Large intestine (tissue), 3 donors: ENCODE data around the gene GSTP1. TPM values are rescaled to one million over a fixed set of nuclear protein-coding genes. Genes with fewer than 3 reads are reported as not detected.
"Not testable (repeated sequence)": the region's sequence is repeated elsewhere in the genome, so short reads cannot be mapped to it uniquely, and the experiment has no call there.

Source experiments
- DNase-seq, 2 donors: peaks; one replicate each; pipeline versions ENCODE4 v3.0.0 to v3.0.0-alpha.2; 2013
- H3K27ac ChIP-seq: one replicate; pipeline ENCODE4 v1.5.1; 2013; ENCODE audit warnings: low read length
- H3K27me3 ChIP-seq: 2 replicates; pipeline ENCODE4 v1.6.1; 2013; ENCODE audit warnings: low read length; ENCODE audit not compliant: control insufficient read depth, insufficient read depth
- H3K36me3 ChIP-seq: 2 replicates; pipeline ENCODE4 v1.6.1; 2013; ENCODE audit warnings: low read length; ENCODE audit not compliant: control insufficient read depth, insufficient read depth
- H3K4me1 ChIP-seq: one replicate; pipeline ENCODE4 v1.6.1; 2013; ENCODE audit warnings: low read length; ENCODE audit not compliant: control insufficient read depth, insufficient read depth
- H3K4me3 ChIP-seq: one replicate; pipeline ENCODE4 v1.5.1; 2013; ENCODE audit warnings: low read length
- H3K9me3 ChIP-seq: one replicate; pipeline ENCODE4 v1.6.1; 2013; ENCODE audit warnings: mild to moderate bottlenecking, low read depth, low read length, moderate library complexity; ENCODE audit not compliant: control insufficient read depth
- WGBS: methylation state at CpG from one replicate; pipeline ENCODE4 v1.1.5; 2013; ENCODE audit warnings: low lambda C conversion rate; ENCODE audit not compliant: insufficient coverage; 5-methylcytosine and 5-hydroxymethylcytosine counted together
- polyA plus RNA-seq: library from polyadenylated mRNA; unstranded; fragments of 120-200 nt; gene quantifications from one replicate; pipeline ENCODE4 v1.2.1, GENCODE V29; 2013

GSTP1 gene
- polyA plus RNA-seq, 1 donor, result 848 TPM

DNA sequence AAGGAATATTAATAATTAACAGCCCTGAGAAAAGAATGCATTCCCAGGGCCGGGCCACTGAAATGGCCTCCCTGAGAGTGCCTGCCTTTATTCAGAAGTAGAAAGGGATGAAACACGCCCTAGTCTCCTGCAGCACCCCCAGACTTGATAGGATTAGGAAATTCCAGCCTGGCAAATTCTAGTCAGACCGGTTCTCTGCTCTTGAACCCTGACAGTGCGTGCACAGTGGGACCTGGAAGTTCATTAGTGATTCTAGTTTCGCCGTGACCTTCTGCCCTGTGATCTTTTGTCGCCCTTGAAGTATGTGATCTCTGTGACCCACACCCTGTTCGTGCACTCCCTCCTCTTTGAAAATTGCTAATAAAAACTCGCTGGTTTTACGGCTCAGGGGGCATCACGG lies 2.1 kb upstream of the GSTP1 start:
- peaks cover 43% of the 10 kb centered on the region for H3K4me1 ChIP-seq
- H3K4me3 ChIP-seq, result no peak overlapping the region
- no CpG with 5 or more reads among the region's 11 CpGs for WGBS

DNA sequence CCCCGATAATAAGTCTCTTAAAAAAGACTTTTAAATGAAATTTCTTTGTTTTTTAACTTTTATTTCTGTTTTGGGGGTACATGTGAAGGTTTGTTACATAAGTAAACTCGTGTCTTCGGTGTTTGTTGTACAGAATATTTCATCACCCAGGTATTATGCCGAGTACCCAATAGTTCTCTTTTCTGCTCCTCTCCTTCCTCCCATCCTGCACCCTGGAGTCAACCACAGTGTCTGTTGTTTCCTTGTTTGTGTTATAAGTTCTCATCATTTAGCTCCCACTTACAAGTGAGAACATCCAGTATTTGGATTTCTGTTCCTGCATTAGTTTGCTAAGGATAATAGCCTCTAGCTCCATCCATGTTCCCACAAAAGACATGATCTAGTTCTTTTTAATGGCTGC lies 1.6 kb upstream of the GSTP1 start:
- Histone ChIP-seq H3K4me1 (peaks cover 43% of the 10 kb centered on the region), H3K36me3 (peaks cover 23% of the 10 kb centered on the region), H3K27me3 (no peaks in the 10 kb centered on the region), H3K27ac (peak overlapping the region; percentile 88), H3K9me3 (peaks cover 2% of the 10 kb centered on the region), H3K4me3 (no peak overlapping the region)
- DNase-seq, result peak in 1 of 2 donors; percentile 57
- WGBS, result 39% methylated on average over 3 of the region's 4 CpGs

More for the DNA sequence above, 2.1 kb upstream of the GSTP1 start:
- peak; percentile 73 to 91 for DNase-seq
- no peaks in the 10 kb centered on the region for H3K27me3 ChIP-seq
- H3K36me3 ChIP-seq, result peaks cover 18% of the 10 kb centered on the region
- peak overlapping the region; percentile 88 for H3K27ac ChIP-seq
- peaks cover 2% of the 10 kb centered on the region for H3K9me3 ChIP-seq

DNA sequence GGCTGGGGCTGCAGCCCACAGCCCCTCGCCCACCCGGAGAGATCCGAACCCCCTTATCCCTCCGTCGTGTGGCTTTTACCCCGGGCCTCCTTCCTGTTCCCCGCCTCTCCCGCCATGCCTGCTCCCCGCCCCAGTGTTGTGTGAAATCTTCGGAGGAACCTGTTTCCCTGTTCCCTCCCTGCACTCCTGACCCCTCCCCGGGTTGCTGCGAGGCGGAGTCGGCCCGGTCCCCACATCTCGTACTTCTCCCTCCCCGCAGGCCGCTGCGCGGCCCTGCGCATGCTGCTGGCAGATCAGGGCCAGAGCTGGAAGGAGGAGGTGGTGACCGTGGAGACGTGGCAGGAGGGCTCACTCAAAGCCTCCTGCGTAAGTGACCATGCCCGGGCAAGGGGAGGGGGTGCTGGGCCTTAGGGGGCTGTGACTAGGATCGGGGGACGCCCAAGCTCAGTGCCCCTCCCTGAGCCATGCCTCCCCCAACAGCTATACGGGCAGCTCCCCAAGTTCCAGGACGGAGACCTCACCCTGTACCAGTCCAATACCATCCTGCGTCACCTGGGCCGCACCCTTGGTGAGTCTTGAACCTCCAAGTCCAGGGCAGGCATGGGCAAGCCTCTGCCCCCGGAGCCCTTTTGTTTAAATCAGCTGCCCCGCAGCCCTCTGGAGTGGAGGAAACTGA lies 731 bp downstream of the GSTP1 start:
- Histone ChIP-seq H3K36me3 (peaks cover 23% of the 10 kb centered on the region), H3K4me3 (peak overlapping the region; percentile 86), H3K27ac (peak overlapping the region; percentile 96), H3K4me1 (peaks cover 39% of the 10 kb centered on the region), H3K27me3 (no peaks in the 10 kb centered on the region), H3K9me3 (peaks cover 2% of the 10 kb centered on the region)
- peak; percentile 80 to 86 for DNase-seq
- no CpG with 5 or more reads among the region's 33 CpGs for WGBS

DNA sequence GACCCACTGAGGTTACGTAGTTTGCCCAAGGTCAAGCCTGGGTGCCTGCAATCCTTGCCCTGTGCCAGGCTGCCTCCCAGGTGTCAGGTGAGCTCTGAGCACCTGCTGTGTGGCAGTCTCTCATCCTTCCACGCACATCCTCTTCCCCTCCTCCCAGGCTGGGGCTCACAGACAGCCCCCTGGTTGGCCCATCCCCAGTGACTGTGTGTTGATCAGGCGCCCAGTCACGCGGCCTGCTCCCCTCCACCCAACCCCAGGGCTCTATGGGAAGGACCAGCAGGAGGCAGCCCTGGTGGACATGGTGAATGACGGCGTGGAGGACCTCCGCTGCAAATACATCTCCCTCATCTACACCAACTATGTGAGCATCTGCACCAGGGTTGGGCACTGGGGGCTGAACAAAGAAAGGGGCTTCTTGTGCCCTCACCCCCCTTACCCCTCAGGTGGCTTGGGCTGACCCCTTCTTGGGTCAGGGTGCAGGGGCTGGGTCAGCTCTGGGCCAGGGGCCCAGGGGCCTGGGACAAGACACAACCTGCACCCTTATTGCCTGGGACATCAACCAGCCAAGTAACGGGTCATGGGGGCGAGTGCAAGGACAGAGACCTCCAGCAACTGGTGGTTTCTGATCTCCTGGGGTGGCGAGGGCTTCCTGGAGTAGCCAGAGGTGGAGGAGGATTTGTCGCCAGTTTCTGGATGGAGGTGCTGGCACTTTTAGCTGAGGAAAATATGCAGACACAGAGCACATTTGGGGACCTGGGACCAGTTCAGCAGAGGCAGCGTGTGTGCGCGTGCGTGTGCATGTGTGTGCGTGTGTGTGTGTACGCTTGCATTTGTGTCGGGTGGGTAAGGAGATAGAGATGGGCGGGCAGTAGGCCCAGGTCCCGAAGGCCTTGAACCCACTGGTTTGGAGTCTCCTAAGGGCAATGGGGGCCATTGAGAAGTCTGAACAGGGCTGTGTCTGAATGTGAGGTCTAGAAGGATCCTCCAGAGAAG lies 1.6 kb downstream of the GSTP1 start:
- peaks cover 23% of the 10 kb centered on the region for H3K36me3 ChIP-seq
- H3K27me3 ChIP-seq, result no peaks in the 10 kb centered on the region
- H3K9me3 ChIP-seq, result peaks cover 2% of the 10 kb centered on the region
- H3K27ac ChIP-seq, result peak overlapping the region; percentile 96
- peak in 1 of 2 donors; percentile 52 for DNase-seq
- H3K4me1 ChIP-seq, result peaks cover 32% of the 10 kb centered on the region
- peak overlapping the region; percentile 86 for H3K4me3 ChIP-seq
- no CpG with 5 or more reads among the region's 21 CpGs for WGBS

DNA sequence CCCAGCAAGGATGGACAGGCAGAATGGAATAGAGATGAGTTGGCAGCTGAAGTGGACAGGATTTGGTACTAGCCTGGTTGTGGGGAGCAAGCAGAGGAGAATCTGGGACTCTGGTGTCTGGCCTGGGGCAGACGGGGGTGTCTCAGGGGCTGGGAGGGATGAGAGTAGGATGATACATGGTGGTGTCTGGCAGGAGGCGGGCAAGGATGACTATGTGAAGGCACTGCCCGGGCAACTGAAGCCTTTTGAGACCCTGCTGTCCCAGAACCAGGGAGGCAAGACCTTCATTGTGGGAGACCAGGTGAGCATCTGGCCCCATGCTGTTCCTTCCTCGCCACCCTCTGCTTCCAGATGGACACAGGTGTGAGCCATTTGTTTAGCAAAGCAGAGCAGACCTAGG lies 2.3 kb downstream of the GSTP1 start:
- no peak overlapping the region for H3K27ac ChIP-seq
- H3K4me1 ChIP-seq, result peaks cover 24% of the 10 kb centered on the region
- H3K36me3 ChIP-seq, result peaks cover 23% of the 10 kb centered on the region
- WGBS, result no CpG with 5 or more reads among the region's 4 CpGs
- no peak overlapping the region for H3K4me3 ChIP-seq
- DNase-seq, result no peak
- no peaks in the 10 kb centered on the region for H3K27me3 ChIP-seq
- H3K9me3 ChIP-seq, result peaks cover 2% of the 10 kb centered on the region

DNA sequence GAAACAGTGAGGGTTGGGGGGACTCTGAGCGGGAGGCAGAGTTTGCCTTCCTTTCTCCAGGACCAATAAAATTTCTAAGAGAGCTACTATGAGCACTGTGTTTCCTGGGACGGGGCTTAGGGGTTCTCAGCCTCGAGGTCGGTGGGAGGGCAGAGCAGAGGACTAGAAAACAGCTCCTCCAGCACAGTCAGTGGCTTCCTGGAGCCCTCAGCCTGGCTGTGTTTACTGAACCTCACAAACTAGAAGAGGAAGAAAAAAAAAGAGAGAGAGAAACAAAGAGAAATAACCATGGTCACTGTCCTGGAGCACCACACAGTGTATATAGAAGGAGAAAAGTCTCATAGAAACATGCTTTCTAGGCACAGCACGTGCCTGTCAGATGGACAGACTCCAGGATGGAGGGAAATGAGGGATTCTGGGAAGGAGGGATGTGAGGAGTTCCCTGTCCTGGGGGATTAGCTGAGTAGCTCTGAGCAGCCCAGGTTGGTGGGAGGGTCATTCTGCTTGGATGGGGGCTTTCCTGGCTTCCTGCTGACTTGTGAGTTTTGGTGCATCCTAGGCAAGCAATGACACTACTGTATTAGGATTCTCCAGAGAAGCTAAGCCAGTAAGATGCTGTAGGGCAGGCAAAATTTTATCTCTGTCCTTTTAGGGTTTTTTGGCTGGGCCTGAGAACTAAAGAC lies 3.1 kb downstream of the GSTP1 start:
- Histone ChIP-seq H3K4me1 (peaks cover 21% of the 10 kb centered on the region), H3K36me3 (peaks cover 23% of the 10 kb centered on the region), H3K27ac (no peak overlapping the region), H3K4me3 (no peak overlapping the region), H3K27me3 (no peaks in the 10 kb centered on the region), H3K9me3 (peaks cover 2% of the 10 kb centered on the region)
- no peak for DNase-seq
- no CpG with 5 or more reads among the region's 5 CpGs for WGBS

DNA sequence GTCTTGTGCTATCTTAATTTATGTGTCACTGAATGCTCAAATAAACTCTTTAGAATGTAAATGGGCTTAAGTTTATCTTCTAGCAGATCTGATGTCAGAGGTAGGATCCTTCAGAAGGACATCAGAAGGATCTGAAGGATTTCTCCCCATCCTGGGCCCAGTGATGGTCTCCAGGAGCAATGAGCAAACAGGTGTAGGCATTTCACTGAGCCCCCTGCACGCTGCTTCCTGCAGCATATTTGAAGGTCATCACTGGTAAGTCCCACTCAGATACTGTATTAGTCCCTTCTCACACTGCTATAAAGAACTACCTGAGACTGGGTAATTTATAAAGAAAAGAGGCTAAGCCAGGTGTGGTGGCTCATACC lies 4.5 kb downstream of the GSTP1 start:
- H3K27me3 ChIP-seq, result no peaks in the 10 kb centered on the region
- H3K4me1 ChIP-seq, result peaks cover 15% of the 10 kb centered on the region
- peaks cover 2% of the 10 kb centered on the region for H3K9me3 ChIP-seq
- H3K36me3 ChIP-seq, result peaks cover 23% of the 10 kb centered on the region
- no peak overlapping the region for H3K4me3 ChIP-seq
- no CpG with 5 or more reads among the region's 1 CpG for WGBS
- no peak overlapping the region for H3K27ac ChIP-seq
- no peak for DNase-seq

DNA sequence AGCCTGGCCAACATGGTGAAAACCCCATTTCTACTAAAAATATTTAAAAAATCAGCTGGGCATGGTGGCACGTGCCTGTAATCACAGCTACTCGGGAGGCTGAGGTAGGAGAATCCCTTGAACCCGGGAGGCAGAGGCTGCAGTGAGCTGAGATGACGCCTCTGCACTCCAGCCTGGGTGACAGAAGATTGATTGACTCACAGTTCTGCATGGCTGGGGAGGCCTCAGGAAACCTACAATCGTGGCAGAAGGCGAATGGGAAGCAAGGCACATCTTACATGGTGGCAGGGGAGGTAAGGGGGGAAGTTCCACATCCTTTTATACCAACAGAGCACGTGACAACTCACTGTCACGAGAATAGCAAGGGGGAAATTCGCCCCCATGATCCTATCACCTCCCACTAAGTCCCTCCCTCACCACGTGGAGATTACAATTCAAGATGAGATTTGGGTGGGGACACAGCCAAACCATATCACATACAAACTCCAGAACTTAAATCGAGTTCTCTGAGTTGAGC lies 5.3 kb downstream of the GSTP1 start:
- H3K4me1 ChIP-seq, result peaks cover 22% of the 10 kb centered on the region
- H3K9me3 ChIP-seq, H3K27me3 ChIP-seq, H3K27ac ChIP-seq, DNase-seq, H3K4me3 ChIP-seq: not testable (repeated sequence)
- peaks cover 23% of the 10 kb centered on the region for H3K36me3 ChIP-seq
- WGBS, result no CpG with 5 or more reads among the region's 11 CpGs

DNA sequence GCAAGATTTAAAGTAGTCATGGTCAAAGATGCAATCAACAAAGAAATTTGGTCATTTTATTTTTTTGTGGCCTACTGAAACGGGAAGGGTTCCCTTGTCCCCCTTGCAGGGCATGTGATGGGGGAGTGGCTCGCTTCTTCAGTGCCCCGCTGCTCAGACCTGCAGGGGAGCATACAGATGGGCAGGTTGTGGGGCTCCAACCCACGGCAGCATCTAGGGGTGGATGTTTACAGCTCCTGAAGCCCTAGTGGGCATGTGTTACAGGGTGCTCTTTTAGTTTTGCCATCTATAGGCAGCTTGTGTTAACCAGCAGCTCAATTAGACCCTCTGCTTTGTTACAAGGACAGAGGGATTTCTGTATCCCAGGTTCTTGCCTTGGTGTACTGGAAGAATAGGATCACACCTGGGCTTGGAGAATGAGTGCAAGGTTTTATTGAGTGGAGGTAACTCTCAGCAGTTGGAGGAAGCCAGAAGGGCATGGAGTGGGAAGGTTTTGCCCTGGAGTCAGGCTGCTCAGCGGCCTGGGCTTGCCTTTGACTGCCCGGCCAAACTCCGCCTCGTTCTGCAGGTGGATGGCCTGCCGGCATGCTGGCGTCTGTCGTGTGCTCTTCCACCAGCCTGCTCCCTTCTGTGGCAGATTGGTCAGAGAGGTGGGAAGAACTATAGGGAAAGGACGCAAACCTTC lies 9.4 kb downstream of the GSTP1 start:
- Histone ChIP-seq H3K36me3 (no peaks in the 10 kb centered on the region), H3K27ac (peak overlapping the region; percentile 7), H3K4me1 (peaks cover 13% of the 10 kb centered on the region), H3K27me3 (no peaks in the 10 kb centered on the region), H3K9me3 (peaks cover 3% of the 10 kb centered on the region), H3K4me3 (no peak overlapping the region)
- peak in 1 of 2 donors; percentile 20 for DNase-seq
- no CpG with 5 or more reads among the region's 12 CpGs for WGBS
